ENCODE data around the gene HACD2.

HACD2 gene

DNA sequence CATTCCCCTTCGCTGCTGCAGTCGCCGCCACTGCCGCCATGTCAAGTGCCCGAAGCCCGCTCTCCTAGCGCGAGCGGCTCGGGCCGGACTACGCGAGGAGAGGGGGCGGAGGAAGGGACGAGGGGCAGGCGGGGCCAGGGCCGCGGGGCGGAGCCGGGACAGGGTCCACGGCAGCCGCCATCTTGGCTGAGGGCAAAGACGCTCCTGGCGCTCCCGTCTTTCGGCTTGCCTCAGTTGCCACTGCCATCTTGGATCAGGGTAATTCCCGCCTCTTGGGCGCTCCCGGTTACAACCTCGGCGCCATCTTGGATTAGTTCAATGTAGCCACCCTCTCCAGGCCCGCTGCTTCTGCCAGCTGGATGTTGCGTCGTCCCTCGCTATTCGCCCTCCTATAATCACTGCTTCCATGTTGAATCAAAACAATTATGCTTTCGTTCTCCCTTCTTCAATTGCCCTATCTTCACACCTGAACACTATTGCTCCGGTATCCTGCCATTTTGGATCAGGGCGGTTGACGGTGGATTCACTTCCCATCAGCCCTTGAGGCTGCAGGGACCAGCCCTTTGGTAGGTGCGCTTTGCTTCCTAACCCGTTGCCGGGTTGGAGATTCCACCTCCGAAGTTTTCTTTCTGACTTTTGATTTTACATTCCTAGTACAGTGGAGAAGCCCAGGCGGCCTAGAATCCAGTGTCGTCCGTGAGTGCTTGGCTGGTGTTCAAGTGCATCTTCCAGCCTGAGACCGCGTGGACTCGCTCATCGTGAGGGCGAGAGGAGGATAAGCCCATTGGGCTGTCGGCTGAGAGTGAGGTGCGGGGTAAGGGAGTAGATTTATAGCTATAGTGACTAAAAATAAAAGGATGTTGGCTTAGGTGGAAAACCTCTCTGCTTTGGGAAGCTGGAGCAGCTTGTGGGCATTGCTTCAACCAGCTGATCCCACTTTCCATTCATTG, at the start of gene HACD2 (continued):
- TF ChIP-seq, protein P1, sequence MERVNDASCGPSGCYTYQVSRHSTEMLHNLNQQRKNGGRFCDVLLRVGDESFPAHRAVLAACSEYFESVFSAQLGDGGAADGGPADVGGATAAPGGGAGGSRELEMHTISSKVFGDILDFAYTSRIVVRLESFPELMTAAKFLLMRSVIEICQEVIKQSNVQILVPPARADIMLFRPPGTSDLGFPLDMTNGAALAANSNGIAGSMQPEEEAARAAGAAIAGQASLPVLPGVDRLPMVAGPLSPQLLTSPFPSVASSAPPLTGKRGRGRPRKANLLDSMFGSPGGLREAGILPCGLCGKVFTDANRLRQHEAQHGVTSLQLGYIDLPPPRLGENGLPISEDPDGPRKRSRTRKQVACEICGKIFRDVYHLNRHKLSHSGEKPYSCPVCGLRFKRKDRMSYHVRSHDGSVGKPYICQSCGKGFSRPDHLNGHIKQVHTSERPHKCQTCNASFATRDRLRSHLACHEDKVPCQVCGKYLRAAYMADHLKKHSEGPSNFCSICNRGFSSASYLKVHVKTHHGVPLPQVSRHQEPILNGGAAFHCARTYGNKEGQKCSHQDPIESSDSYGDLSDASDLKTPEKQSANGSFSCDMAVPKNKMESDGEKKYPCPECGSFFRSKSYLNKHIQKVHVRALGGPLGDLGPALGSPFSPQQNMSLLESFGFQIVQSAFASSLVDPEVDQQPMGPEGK (tag by site-specific recombination; IDR thresholded peaks at IDR 0.05): peak; percentile 44
- TF ChIP-seq ZNF501 (tag by site-specific recombination; IDR thresholded peaks at IDR 0.05): peak; percentile 64; the same call in 1 of the 2 replicates
- TF ChIP-seq, protein P2, sequence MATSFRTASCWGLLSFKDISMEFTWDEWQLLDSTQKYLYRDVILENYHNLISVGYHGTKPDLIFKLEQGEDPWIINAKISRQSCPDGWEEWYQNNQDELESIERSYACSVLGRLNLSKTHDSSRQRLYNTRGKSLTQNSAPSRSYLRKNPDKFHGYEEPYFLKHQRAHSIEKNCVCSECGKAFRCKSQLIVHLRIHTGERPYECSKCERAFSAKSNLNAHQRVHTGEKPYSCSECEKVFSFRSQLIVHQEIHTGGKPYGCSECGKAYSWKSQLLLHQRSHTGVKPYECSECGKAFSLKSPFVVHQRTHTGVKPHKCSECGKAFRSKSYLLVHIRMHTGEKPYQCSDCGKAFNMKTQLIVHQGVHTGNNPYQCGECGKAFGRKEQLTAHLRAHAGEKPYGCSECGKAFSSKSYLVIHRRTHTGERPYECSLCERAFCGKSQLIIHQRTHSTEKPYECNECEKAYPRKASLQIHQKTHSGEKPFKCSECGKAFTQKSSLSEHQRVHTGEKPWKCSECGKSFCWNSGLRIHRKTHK (tag by site-specific recombination; IDR thresholded peaks at IDR 0.05): no peak
- no peak for TF ChIP-seq ZNF2 (tag by site-specific recombination; IDR thresholded peaks at IDR 0.05)
- TF ChIP-seq ZNF391 (tag by site-specific recombination; IDR thresholded peaks at IDR 0.05; ENCODE audit: borderline replicate concordance, low read depth): no peak
- TF ChIP-seq ZNF561 (tag by site-specific recombination; IDR thresholded peaks at IDR 0.05; ENCODE audit: borderline replicate concordance): no peak
- no peak for TF ChIP-seq ZNF473 (tag by site-specific recombination; IDR thresholded peaks at IDR 0.05)
- TF ChIP-seq ZNF610 (tag by site-specific recombination; IDR thresholded peaks at IDR 0.05; ENCODE audit: borderline replicate concordance): peak; percentile 89
- TF ChIP-seq, protein P3, sequence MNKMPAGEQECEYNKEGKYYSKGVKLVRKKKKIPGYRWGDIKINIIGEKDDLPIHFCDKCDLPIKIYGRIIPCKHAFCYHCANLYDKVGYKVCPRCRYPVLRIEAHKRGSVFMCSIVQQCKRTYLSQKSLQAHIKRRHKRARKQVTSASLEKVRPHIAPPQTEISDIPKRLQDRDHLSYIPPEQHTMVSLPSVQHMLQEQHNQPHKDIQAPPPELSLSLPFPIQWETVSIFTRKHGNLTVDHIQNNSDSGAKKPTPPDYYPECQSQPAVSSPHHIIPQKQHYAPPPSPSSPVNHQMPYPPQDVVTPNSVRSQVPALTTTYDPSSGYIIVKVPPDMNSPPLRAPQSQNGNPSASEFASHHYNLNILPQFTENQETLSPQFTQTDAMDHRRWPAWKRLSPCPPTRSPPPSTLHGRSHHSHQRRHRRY (tag by site-specific recombination; IDR thresholded peaks at IDR 0.05): no peak
- TF ChIP-seq, protein P4, sequence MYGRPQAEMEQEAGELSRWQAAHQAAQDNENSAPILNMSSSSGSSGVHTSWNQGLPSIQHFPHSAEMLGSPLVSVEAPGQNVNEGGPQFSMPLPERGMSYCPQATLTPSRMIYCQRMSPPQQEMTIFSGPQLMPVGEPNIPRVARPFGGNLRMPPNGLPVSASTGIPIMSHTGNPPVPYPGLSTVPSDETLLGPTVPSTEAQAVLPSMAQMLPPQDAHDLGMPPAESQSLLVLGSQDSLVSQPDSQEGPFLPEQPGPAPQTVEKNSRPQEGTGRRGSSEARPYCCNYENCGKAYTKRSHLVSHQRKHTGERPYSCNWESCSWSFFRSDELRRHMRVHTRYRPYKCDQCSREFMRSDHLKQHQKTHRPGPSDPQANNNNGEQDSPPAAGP (tag by site-specific recombination; IDR thresholded peaks at IDR 0.05): no peak; the same call in none of the 2 replicates
- no peak for TF ChIP-seq OSR2 (tag by site-specific recombination; IDR thresholded peaks at IDR 0.05)
- TF ChIP-seq ZNF423 (tag by site-specific recombination; IDR thresholded peaks at IDR 0.05): no peak
- peak; percentile 80 for TF ChIP-seq ZNF629 (tag by site-specific recombination; IDR thresholded peaks at IDR 0.05)
- no peak for TF ChIP-seq ZNF747 (tag by site-specific recombination; IDR thresholded peaks at IDR 0.05)
- TF ChIP-seq, protein P5, sequence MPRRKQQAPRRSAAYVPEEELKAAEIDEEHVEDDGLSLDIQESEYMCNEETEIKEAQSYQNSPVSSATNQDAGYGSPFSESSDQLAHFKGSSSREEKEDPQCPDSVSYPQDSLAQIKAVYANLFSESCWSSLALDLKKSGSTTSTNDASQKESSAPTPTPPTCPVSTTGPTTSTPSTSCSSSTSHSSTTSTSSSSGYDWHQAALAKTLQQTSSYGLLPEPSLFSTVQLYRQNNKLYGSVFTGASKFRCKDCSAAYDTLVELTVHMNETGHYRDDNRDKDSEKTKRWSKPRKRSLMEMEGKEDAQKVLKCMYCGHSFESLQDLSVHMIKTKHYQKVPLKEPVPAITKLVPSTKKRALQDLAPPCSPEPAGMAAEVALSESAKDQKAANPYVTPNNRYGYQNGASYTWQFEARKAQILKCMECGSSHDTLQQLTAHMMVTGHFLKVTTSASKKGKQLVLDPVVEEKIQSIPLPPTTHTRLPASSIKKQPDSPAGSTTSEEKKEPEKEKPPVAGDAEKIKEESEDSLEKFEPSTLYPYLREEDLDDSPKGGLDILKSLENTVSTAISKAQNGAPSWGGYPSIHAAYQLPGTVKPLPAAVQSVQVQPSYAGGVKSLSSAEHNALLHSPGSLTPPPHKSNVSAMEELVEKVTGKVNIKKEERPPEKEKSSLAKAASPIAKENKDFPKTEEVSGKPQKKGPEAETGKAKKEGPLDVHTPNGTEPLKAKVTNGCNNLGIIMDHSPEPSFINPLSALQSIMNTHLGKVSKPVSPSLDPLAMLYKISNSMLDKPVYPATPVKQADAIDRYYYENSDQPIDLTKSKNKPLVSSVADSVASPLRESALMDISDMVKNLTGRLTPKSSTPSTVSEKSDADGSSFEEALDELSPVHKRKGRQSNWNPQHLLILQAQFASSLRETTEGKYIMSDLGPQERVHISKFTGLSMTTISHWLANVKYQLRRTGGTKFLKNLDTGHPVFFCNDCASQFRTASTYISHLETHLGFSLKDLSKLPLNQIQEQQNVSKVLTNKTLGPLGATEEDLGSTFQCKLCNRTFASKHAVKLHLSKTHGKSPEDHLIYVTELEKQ (tag by site-specific recombination; IDR thresholded peaks at IDR 0.05; ENCODE audit: borderline replicate concordance): no peak; the same call in 1 of the 2 replicates
- peak; percentile 86 for TF ChIP-seq SP7 (tag by site-specific recombination; IDR thresholded peaks at IDR 0.05)
- peak; percentile 1; the same call in 1 of the 2 replicates for TF ChIP-seq ZNF660 (tag by site-specific recombination; IDR thresholded peaks at IDR 0.05)
- TF ChIP-seq, protein P6, sequence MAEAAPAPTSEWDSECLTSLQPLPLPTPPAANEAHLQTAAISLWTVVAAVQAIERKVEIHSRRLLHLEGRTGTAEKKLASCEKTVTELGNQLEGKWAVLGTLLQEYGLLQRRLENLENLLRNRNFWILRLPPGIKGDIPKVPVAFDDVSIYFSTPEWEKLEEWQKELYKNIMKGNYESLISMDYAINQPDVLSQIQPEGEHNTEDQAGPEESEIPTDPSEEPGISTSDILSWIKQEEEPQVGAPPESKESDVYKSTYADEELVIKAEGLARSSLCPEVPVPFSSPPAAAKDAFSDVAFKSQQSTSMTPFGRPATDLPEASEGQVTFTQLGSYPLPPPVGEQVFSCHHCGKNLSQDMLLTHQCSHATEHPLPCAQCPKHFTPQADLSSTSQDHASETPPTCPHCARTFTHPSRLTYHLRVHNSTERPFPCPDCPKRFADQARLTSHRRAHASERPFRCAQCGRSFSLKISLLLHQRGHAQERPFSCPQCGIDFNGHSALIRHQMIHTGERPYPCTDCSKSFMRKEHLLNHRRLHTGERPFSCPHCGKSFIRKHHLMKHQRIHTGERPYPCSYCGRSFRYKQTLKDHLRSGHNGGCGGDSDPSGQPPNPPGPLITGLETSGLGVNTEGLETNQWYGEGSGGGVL (tag by site-specific recombination; IDR thresholded peaks at IDR 0.05): no peak
- TF ChIP-seq ZSCAN23 (tag by site-specific recombination; IDR thresholded peaks at IDR 0.05): no peak
- no peak for TF ChIP-seq ZBTB1 (tag by site-specific recombination; IDR thresholded peaks at IDR 0.05)
- TF ChIP-seq ZNF830 (tag by site-specific recombination; IDR thresholded peaks at IDR 0.05; ENCODE audit: low read depth): no peak
- peak; percentile 84 for TF ChIP-seq ZBTB20 (tag by site-specific recombination; IDR thresholded peaks at IDR 0.05)
- TF ChIP-seq ZNF664 (tag by site-specific recombination; IDR thresholded peaks at IDR 0.05): no peak
- TF ChIP-seq ZNF223 (tag by site-specific recombination; IDR thresholded peaks at IDR 0.05): no peak
- TF ChIP-seq, protein P7, sequence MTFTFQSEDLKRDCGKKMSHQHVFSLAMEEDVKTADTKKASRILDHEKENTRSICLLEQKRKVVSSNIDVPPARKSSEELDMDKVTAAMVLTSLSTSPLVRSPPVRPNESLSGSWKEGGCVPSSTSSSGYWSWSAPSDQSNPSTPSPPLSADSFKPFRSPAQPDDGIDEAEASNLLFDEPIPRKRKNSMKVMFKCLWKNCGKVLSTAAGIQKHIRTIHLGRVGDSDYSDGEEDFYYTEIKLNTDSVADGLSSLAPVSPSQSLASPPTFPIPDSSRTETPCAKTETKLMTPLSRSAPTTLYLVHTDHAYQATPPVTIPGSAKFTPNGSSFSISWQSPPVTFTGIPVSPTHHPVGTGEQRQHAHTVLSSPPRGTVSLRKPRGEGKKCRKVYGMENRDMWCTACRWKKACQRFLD (tag by site-specific recombination; IDR thresholded peaks at IDR 0.05): no peak
- no peak for TF ChIP-seq ZNF350 (tag by site-specific recombination; IDR thresholded peaks at IDR 0.05)
- no peak; the same call in 1 of the 2 replicates for TF ChIP-seq PRDM1 (tag by site-specific recombination; IDR thresholded peaks at IDR 0.05)

All from HEK293 (cell line).